Left forelimb (tissue), 1 donor: ENCODE measurements around the gene SDK1.
"Not testable (repeated sequence)": the region's sequence is repeated elsewhere in the genome, so short reads cannot be mapped to it uniquely, and the experiment has no call there.

Experiments used
- DNase-seq: peaks from one replicate; pipeline ENCODE4 v3.0.0-alpha.2; 2018; ENCODE audit warnings: low spot score

The SDK1 gene

GRCh38 chr7:3655635-3656034, 354.6 kb downstream of the SDK1 start:
- no peak for DNase-seq

GRCh38 chr7:3657206-3657605, 356.2 kb downstream of the SDK1 start:
- peak; percentile 65 for DNase-seq

DNA sequence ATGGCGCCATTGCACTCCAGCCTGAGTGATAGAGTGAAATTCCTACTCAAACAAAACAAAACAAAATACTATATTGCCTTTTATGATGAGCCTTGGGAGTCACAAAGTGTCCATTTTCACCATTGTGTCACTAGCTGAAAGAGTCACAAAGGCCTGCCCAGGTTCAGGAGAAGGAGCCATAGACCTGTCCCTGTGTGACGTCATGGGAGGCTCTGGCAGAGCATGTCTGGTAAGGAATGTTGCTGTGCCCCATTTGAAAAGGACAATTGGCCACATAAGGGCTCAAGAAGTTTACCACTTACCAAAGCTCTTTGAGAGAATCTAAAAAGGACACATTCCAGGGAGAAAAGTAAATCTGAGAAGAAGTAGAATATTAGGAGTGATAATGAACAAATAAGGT, 367.7 kb downstream of the SDK1 start:
- DNase-seq = no peak

- DNase-seq = no peak
These were observed 369.8 kb downstream of the SDK1 start for GRCh38 chr7:3670898-3671297.

DNA sequence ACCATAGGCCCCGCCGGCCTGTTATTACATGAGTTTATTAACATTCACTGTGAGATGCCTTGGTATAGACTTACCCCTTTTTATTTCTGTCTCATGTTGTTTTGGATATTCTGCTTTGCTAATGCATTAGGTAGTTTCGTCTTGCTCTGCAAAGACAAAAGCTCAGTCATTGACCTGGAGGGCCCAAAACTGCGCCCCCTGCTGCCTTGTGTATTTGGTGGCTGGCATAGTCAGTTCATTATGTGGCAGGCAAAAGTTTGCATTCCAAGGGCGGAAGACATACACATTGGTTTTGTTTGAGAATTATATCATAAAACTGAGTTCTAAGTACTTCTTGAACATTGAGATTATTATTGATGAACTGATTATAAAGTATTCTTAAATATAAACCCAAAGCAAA, 372.5 kb downstream of the SDK1 start:
- no peak for DNase-seq

DNA sequence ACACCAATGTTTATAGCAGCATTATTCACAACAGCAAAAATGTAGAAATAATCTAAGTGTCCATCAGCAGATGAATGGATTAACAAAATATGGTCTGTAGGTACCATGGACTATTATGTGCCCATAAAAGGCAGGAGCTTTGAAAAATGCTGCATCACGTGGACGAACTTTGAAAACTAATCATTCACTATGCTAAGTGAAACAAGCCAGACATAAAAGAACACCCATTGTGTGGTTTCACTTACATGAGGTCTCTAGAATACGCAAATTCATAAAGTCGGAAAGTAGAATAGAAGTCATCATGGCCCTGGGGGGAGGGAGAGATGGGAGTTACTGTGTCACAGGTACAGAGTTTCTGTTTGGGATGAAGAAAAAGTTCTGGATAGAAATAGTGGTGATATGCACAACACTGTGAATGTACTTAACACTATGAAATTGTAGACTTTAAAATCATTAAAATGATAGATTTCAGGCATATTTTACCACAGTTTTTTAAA, 377.3 kb downstream of the SDK1 start:
- no peak for DNase-seq

DNA sequence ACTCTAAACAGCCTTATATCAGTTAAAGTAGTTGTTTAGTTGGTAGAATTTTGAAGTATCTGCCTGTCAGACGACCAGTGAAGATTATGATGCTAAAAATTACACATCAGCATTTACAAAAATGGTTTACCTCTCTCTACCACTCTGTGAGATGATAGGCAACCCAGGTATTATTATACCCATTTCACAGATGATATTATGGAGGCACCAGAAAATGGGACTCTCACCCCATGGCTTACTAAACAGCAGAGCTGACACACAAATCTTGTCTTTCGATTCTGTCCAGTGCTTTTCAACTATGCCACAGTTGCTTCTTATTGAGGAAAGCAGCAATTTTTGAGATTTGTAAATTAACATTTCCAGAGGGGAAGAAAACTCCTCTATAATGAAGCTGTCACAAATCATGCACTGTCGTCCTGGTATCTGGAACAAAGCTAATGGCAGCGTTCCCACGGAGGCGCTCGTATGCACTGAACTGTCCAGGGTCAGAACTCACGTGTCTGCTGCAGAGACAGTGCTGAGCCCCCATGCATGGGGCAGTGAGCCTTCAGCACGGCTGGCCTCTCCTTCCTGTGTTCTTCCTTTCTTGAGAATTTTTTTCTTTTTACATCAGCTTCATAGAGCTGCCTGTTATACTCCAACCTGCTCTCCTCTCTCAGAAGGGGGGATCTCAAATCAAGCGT, 381.1 kb downstream of the SDK1 start:
- no peak for DNase-seq

- no peak for DNase-seq
These were observed 382.8 kb downstream of the SDK1 start for GRCh38 chr7:3683546-3684539.

GRCh38 chr7:3688071-3688470, 387.0 kb downstream of the SDK1 start:
- no peak for DNase-seq

DNA sequence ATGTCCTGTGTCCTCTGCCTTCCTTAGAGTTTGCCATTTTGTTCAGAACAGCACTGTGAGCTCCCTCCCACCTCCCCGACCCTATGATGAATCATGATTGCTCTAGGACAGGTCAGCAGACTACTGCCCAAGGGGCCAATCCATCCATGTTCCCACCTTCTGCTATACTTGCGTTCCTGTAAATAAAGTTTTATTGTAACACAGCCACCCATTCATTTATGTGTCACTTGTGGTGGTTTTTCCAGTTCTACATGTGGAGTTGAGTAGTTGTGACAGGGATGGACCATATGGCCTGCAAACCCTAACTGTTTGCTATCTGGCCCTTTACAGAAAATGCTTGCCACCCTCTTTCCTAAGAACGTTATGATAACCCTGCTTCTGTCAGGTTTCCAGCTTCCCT, 387.8 kb downstream of the SDK1 start:
- no peak for DNase-seq

GRCh38 chr7:3691478-3692158, 390.6 kb downstream of the SDK1 start:
- DNase-seq = no peak

DNA sequence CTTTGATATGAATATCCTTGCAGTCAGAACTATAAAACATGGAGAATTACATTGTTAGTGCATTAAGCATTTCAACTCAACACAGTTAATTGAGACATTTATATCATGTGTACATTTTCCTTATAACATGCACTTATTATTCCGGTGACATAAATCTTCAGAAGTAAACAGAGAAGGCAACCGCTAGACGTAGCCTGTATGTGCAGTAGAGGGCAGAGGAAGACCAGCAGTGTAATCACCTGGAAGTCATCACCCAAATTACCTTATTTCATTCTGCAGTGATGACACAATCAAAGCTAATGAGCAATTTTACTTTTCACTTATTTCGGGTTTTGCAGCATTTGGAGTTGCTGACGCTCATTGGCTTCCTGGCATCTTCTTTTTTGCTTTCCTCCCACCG, 394.6 kb downstream of the SDK1 start:
- DNase-seq = no peak

DNA sequence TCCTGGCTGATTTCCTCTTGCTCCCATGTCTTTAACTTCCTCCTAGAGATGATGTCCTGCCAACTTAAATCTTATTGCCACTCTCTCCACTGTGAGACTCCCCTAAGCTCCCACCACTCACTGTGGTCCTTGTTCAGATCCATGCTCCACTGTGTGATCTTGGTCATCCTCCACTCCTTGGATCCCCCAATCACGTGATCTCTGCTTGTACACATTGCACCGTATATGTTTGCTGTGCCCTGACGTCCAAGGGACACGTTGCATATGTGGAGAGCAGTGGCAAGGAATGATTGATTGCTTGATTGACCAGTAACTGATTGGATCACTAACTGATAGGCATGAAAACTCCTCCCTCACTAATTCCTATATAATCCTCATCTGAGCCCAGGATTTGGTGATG, 395.1 kb downstream of the SDK1 start:
- DNase-seq = no peak

GRCh38 chr7:3697472-3697871, 396.4 kb downstream of the SDK1 start:
- no peak for DNase-seq

DNA sequence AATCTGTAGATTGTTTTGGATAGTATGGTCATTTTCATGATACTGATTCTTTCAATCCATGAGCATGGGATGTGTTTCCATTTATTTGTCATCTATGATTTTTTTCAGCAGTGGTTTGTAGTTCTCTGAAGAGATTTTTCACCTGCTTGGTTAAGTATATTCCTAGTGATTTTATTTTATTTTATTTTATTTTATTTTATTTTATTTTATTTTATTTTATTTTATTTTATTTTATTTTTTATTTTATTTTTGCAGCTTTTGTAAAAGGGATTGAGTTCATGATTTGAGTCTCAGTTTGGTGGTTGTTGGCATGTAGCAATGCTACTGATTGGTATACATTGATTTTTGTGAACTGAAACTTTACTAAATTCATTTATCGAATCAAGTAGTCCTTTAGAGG, 404.2 kb downstream of the SDK1 start:
- DNase-seq = no peak

- DNase-seq = not testable (repeated sequence)
These were observed 405.0 kb downstream of the SDK1 start for GRCh38 chr7:3706091-3706490.

DNA sequence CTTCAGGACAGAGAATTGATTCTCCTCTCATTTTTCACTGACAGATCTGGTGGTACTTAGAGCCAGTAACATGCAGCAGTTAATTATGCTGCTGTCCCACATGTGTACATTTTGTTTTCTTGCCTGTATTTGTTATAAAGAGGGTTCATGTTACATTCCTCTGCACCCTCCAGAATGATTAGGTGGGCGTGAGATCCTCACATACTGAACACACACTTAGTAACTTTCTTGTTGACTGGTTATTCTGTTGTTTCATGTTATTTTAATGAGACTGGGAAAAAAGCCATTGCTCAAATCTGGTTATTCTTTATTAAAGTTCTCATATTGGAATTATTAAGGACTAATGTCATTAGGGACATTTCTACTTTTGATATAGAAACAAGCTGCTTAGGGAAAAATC, 409.1 kb downstream of the SDK1 start:
- DNase-seq = no peak

GRCh38 chr7:3710531-3710930, 409.5 kb downstream of the SDK1 start:
- no peak for DNase-seq

GRCh38 chr7:3712841-3713240, 411.8 kb downstream of the SDK1 start:
- DNase-seq = no peak

DNA sequence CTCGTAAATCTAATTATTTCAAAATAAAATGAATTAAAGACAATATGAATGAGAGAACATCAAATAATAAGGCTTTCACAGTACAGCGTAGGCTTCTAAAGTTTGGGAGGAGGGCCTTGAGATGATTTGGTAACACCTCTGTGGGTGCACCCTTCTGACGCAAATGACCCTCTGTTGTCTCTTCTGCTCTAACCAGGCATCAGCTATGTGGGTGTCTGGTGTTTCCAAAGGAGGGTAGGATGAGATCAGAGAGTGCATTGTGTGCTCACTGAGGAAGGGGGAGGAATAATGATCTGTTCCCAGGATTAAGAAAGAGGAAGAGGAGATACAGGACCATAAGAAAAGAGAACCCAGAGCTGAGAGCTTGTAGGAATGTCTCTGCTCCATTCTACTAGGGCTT, 420.4 kb downstream of the SDK1 start:
- no peak for DNase-seq

GRCh38 chr7:3722396-3722922, 421.4 kb downstream of the SDK1 start:
- no peak for DNase-seq
